GM18868 (cell line): ENCODE results near the gene STK11IP.

Experiments used
- ATAC-seq: cut with Tn5 transposase; IDR thresholded peaks from one replicate; pipeline ENCODE4 v1.9.1; 2021; ENCODE audit warnings: mild to moderate bottlenecking, moderate library complexity; ENCODE audit not compliant: unreplicated experiment

Gene STK11IP

GRCh38 chr2:219597552-219598307 is at the start of gene STK11IP:
Gene STK11IP (plus strand): TSS chr2:219597857. CDS start chr2:219598120, 263 bp downstream.
- ATAC-seq = peak; percentile 93

GRCh38 chr2:219548990-219549389 is 48.7 kb upstream of the STK11IP start:
- ATAC-seq = no peak

GRCh38 chr2:219549619-219550018 is 48.0 kb upstream of the STK11IP start:
- no peak for ATAC-seq

GRCh38 chr2:219551441-219552381 is 45.9 kb upstream of the STK11IP start:
- peak; percentile 16 for ATAC-seq

- peak; percentile 90 for ATAC-seq
Measured at GRCh38 chr2:219552382-219553167, 45.1 kb upstream of the STK11IP start.

- ATAC-seq = no peak
Measured at GRCh38 chr2:219553168-219553417, 44.6 kb upstream of the STK11IP start.

- ATAC-seq = no peak
Measured at GRCh38 chr2:219553463-219553963, 44.1 kb upstream of the STK11IP start.

- ATAC-seq = no peak
Measured at GRCh38 chr2:219554350-219554749, 43.3 kb upstream of the STK11IP start.

- ATAC-seq = no peak
Measured at GRCh38 chr2:219555956-219556355, 41.7 kb upstream of the STK11IP start.

- no peak for ATAC-seq
Measured at GRCh38 chr2:219556413-219556812, 41.2 kb upstream of the STK11IP start.

GRCh38 chr2:219557320-219557719 is 40.3 kb upstream of the STK11IP start:
- no peak for ATAC-seq

GRCh38 chr2:219557791-219558785 is 39.6 kb upstream of the STK11IP start:
- ATAC-seq = no peak

GRCh38 chr2:219559156-219559915 is 38.3 kb upstream of the STK11IP start:
- ATAC-seq = no peak

GRCh38 chr2:219560037-219560892 is 37.4 kb upstream of the STK11IP start:
- ATAC-seq = no peak

GRCh38 chr2:219560893-219561178 is 36.8 kb upstream of the STK11IP start:
- no peak for ATAC-seq

- no peak for ATAC-seq
Measured at GRCh38 chr2:219561179-219562048, 36.2 kb upstream of the STK11IP start.
